Left renal pelvis (tissue), 4 donors: ENCODE results near the gene MOB3A. TPM values are rescaled to one million over a fixed set of nuclear protein-coding genes. Genes with fewer than 3 reads are reported as not detected.

Experiments
- DNase-seq, 4 donors: peaks; one replicate each; pipeline ENCODE4 v3.0.0-alpha.2; 2013; ENCODE audit warnings: low read depth in 4 of 4, low spot score in 3 of 4
- polyA plus RNA-seq, 4 donors: library from polyadenylated mRNA; unstranded; fragments of 120-200 nt; gene quantifications; one replicate each; pipeline ENCODE4 v1.2.1, GENCODE V29; 2013; ENCODE audit not compliant: insufficient read length in 4 of 4

Gene MOB3A
- polyA plus RNA-seq, 4 donors = 21.4 to 29.1 (median 25.2) TPM

DNA sequence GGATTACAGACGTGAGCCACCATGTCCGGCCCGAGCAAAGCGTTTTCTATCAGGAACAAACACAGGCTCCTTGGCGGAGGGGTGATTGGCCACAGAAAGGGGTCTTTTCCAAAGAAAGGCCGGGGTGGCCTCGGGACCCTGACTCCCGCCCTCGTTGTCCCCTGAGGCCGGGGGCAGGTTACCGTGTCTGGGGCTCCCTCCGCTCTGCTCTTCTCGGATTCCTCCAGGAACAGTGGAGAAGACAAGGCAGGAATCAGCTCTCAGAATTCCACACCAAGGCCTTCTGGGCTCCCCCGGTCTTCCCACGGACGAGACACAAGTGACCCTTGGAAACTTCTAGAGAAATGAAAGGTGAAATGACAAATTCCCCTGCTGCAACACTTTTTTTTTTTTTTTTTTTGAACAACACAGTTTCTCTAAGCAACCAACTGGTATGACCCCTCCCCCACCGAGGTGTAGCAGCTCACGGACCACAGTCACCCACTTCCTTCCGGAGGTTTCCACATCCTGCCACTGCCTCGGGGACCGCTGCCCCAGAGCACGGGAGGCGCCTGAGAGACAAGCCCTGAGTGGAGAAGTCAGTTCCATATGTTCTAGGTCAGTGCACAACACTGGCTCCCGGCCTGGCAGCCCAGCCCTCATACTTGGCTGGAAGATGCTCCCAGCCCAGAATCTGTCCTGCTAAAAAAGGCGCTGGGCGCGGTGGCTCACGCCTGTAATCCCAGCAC is 11.0 kb downstream of the MOB3A start:
- no peak for DNase-seq

GRCh38 chr19:2083174-2083854 is 12.8 kb downstream of the MOB3A start:
- DNase-seq = no peak

DNA sequence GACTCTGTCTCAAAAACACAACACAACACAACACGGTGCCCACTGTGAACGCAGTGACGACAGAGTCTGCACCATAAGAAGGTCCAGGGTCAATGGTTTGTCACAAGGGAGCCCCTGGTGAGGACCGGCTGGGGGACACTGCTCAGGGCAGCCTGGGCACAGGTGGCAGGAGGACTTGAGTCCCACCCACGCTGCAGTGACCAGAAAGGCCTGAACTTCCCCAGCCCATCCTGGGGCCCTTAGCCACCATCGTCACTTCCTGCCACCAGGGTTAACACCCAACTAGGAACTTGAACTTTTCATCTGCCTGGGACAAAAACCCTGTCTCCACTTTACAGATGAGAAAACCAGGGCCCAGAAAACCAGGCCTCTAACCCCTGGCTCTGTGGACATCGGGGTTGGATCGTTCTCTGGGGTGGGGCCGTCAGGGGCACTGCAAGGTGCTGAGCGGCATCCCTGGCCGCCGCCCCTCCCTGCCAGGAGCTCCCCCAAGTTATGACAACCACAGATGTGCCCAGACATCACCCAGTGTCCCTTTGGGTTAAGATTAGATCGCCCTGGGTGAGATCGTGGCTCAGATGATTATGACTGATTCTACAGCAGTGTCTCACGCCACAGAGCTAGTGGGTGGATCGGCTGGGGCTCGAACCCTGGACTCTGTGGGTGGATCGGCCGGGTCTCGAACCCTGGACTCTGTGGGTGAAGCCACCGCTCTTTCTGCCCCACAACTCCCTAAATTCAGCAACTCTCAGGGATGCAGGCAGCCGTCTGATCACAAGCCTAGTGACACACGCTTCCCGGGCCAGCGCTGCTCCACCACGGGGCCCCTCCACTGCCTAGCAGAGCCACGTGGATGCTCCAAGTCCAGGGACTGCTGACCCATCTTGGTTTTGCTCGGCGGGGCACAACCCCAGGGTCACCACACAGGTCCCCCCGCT is 14.0 kb downstream of the MOB3A start:
- DNase-seq = no peak

GRCh38 chr19:2080336-2080988 is 15.7 kb downstream of the MOB3A start:
- DNase-seq = no peak

- no peak for DNase-seq
Measured at GRCh38 chr19:2079865-2080301, 16.2 kb downstream of the MOB3A start.

DNA sequence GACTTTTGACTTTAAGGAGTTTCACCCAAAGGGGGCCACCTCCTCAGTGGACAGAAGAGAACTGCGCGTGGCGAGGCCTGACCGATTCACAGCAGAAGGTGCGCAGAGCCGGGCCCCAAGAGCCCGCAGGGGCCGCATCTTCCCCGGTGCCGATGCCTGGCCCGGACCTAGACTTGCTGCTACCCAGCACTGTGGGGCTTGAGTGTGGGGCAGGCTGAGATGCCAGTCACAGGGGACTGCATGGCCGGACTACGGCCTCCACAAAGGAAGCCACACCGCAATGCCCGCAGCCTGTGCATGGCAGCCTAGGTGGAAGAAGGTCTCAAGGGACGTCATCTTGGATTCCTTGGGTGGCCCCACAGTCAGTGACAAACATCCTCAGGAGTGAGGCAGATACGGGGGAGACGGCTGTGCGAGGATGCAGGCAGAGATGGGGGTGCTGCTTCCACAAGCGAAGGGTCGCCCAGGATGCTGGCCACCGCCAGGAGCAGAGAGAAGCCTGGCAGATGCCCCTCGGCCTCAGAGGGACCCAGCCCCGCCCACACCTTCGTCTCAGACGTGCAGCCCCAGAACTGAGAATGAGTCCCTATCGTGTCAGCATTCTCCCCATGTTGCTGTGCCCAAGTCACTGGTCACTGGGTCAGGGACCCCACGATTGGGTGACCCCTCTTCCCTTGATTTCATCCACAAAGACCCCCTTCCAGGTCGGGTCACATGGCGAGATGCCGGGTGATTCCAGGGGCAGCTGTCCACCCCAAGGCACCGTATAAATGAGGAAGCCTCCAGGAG is 16.9 kb downstream of the MOB3A start:
- DNase-seq = no peak

- DNase-seq = no peak
Measured at GRCh38 chr19:2077833-2078619, 18.1 kb downstream of the MOB3A start.

DNA sequence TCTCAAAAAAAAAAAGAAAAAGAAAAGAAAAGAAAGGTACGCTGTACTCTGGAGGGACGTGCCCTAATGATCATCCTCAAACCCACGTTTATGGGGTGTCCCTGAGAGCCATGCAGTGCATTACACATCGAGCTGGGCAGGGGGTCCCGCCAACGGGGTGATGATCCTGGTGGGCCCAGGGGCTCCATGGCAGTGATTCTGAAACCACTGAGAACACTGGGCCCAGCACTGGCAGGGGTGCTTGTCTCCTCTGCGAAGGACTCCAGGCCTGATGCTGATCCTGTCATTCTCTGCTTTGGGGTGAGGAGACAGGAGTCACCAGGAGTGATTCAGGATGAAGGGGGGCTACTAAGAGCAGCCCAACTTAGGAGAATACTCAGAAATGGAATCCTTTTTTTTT is 18.7 kb downstream of the MOB3A start:
- no peak for DNase-seq

GRCh38 chr19:2076526-2076944 is 19.6 kb downstream of the MOB3A start:
- no peak for DNase-seq

DNA sequence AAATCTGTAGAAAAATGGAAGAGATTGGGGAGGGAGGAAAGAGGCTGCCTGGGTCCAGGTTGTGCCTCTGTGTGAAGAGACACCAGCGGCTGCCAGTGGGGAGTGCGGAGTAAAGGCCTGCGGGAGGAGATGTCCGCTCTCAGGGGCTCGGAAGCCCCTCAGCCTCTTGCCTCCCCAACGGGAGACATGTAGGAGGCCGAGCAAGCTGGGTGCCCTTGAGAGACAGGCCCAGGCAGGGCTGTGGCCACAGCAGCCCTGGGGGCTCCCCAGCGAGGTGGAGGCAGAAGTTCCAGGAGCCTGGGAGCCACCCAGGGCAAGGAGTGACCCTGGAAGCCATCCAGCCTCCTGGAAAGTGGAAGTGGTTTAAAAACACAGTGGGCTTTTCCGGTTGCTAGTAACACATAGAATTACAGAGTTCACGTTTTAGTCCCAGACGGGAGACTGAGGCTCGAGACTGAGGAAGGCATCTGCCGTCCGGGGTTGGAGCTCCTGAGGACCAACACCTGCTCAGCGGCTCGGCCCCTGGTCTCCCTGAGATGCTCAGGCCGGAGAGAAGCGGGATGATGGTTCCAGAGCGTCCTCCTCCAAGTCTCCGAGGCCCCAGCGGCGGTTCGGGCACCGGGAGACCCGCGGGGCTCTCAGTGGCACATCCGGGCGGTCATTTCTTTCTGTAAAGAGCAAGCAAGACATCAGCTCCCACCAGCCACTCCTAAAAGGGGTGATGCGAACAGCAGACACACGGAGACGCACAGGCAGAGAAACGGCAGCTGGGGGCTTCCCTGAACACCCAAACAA is 23.2 kb downstream of the MOB3A start:
- DNase-seq = no peak

DNA sequence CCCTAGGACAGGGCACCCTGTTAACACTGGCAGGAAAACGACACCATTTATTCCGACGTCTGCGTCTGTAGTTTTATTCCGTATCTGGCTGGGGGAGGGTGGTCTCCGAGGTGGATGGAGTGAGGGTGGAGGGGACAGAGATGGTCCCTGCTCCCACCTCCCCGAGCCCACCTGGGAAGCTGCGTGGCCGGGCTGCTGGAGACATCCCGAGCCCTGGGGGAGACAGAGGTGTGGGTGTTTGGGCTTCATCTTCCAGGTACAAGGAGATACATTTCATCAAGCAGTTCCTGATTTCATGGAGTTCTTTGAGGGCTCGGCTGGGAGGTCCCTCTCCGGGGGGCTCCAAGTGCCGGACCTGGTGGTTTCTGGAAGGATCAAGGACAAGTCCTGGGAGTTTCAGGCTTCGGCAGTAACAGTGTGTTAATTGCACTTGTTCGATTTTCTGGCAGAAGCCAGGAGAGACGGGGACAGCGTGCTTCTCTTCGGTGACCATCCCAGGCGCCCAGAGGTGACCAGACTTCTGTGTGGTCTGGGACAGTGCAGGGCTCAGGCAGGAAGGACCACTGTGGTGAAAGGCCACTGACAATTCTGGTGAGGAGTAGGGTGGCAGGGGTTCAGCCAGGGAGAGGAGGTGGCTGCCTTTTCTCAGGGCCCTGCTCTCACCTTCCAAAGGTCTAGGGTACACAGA is 25.0 kb downstream of the MOB3A start:
- DNase-seq = no peak

DNA sequence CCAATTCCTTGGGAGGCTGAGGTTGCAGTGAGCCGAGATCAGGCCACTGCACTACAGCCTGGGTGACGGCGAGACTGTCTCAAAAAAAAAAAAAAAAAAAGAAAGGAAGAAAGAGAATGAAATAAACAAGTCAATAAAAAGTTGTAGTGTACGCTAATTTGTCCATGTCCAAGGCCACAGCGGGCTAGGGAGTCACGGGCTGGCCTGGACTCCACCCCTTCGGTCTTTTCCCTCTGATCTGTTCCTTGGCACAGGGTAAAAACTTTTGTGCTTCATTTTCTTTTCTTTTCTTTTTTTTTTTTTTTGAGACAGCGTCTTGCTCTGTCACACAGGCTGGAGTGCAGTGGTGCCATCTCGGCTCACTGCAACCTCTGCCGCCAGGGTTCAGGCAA is 25.7 kb downstream of the MOB3A start:
- no peak for DNase-seq

GRCh38 chr19:2064788-2065524 is 31.2 kb downstream of the MOB3A start:
- DNase-seq = no peak

DNA sequence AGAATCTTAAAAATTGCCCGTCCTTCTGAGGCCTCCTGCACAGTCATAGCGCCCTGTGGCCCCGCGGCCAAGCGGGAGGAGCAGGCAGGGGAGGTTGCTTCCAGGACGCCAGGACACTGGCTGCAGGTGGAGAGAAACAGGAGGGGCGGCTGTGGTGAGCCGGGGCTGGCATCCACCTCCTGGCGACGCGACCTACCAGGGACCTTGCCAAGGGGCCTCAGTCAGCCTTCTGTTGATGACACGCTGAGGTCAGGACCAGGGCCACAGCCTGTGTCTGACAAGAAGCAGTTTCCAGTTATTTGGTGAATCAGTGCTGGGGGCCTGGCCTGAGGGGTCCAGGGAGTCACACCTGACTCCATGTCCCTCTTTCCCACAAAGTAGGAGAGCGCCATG is 31.7 kb downstream of the MOB3A start:
- DNase-seq = no peak

DNA sequence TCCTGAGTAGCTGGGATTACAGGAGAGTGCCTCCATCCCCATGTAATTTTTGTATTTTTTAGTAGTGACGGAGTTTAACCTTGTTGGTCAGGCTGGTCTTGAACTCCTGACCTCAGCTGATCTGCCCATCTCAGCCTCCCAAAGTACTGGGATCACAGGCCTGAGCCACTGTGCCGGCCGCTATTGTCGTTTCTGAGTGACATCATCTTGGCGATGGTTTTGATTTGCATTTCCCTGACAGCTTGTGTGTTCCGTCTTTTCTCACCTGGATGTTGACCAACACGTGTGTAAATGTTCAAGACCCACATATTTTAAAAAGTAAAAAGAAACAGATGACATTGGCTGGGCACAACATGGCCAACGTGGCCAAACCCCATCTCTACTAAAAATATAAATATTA is 32.3 kb downstream of the MOB3A start:
- no peak for DNase-seq

DNA sequence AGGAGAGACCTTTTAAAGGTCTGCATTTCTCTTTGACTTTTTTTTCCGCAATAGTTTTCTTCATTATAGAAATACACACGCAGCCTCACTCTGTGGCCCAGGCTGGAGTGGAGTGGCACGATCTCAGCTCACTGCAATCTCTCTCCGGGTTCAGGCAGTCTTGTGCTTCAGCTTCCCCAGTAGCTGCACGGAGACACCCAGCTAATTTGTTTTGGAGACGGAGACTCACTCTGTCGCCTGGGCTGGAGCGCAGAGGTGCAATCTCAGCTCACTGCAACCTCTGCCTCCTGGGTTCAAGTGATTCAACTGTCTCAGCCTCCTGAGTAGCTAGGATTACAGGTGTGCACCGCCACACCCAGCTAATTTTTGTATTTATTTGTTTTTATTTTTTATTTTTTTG is 33.4 kb downstream of the MOB3A start:
- no peak for DNase-seq

- no peak for DNase-seq
Measured at GRCh38 chr19:2062389-2062729, 33.8 kb downstream of the MOB3A start.
